K562 (cell line): Measurements from ENCODE around the gene BBOX1. TPM values are rescaled to one million over a fixed set of nuclear protein-coding genes. Genes with fewer than 3 reads are reported as not detected.

Experiments used
- ATAC-seq: fragments of 200-7000 bp; cut with Tn5 transposase; 3 replicates; pipeline ENCODE4 v1.9.1; 2020; ENCODE audit warnings: moderate library complexity
- BruUV-seq: library from RNA; stranded (reverse); fragments of 400-500 nt; replicated peaks from 2 replicates; lab custom pipeline; 2021; lab: Mats Ljungman, UMichigan
- CTCF ChIA-PET: fragments of 300-600 bp; formaldehyde crosslinking; extraction: SDS; loops from one replicate; lab custom pipeline; 2021; ENCODE audit warnings: low intra/inter-chr PET ratio; lab: Yijun Ruan, JAX
- POLR2A ChIA-PET: fragments of 300-600, 350-650 bp; sonication (Branson Sonifier 250); formaldehyde crosslinking; extraction: SDS; loops from one replicate; lab custom pipeline; 2021; ENCODE audit warnings: antibody characterized with exemption, inconsistent platforms; lab: Yijun Ruan, JAX
- DNase-seq, 4 experiments: peaks; one replicate each; pipeline versions ENCODE4 v3.0.0 to v3.0.0-alpha.2; 2011 to 2018; ENCODE audit warnings: low spot score in 3 of 4, mixed read lengths in 3 of 4; ENCODE audit errors: extremely low read depth in 1 of 4
- FAIRE-seq: peaks from 2 replicates; lab custom pipeline; 2011; peaks lifted over from hg19 to GRCh38; lab: Jason Lieb, UNC
- H2AFZ ChIP-seq: 2 replicates; pipeline ENCODE4 v1.6.0; 2011; ENCODE audit warnings: low read depth, low read length, control low read depth, inconsistent platforms
- H3K27ac ChIP-seq: fragments of 200-600 bp; 3 replicates; pipeline ENCODE4 v1.8.0; 2011; ENCODE audit warnings: low read depth, mild to moderate bottlenecking, control low read depth, inconsistent platforms, low read length, moderate library complexity, mixed read lengths; ENCODE audit errors: extremely low read depth
- H3K27me3 ChIP-seq, 2 experiments: fragments of 300-600 bp in 1 of 2; 2 replicates in 1 of 2; 3 replicates in 1 of 2; pipeline versions ENCODE4 v1.6.0 to v1.8.0; 2011; ENCODE audit warnings: inconsistent platforms in 2 of 2, low read length in 2 of 2, mild to moderate bottlenecking in 1 of 2, mixed read lengths in 1 of 2, moderate library complexity in 1 of 2; ENCODE audit not compliant: control insufficient read depth in 2 of 2, insufficient read depth in 2 of 2
- H3K36me3 ChIP-seq: fragments of 300-600 bp; 3 replicates; pipeline ENCODE4 v1.8.0; 2011; ENCODE audit warnings: mild to moderate bottlenecking, low read length, inconsistent platforms; ENCODE audit not compliant: control insufficient read depth, insufficient read depth
- H3K4me1 ChIP-seq, 2 experiments: fragments of 200-600 bp in 1 of 2; replicated peaks in 1 of 2; 2 replicates in 1 of 2; 3 replicates in 1 of 2; pipeline versions ENCODE4 v1.5.1 to v1.8.0; 2011; ENCODE audit warnings: inconsistent platforms in 2 of 2, low read length in 2 of 2, mild to moderate bottlenecking in 1 of 2, mixed read lengths in 1 of 2, moderate library complexity in 1 of 2; ENCODE audit not compliant: control insufficient read depth in 2 of 2, insufficient read depth in 2 of 2
- H3K4me2 ChIP-seq: 2 replicates; pipeline ENCODE4 v1.6.1; 2011; ENCODE audit warnings: low read length, control low read depth, inconsistent platforms, mixed read lengths; ENCODE audit not compliant: insufficient read depth
- H3K4me3 ChIP-seq: fragments of 200-600 bp; sonication (generic), shearing (Covaris generic); 2 replicates; pipeline ENCODE4 v1.5.1; 2016; ENCODE audit warnings: control low read depth, inconsistent platforms
- H3K79me2 ChIP-seq: fragments of 200-600 bp; 3 replicates; pipeline ENCODE4 v1.8.0; 2011; ENCODE audit warnings: low read length, inconsistent platforms; ENCODE audit not compliant: control insufficient read depth, insufficient read depth
- H3K9ac ChIP-seq, 2 experiments: 2 replicates each; pipeline versions ENCODE4 v1.6.0 to v1.6.1; 2011; ENCODE audit warnings: low read depth in 2 of 2, low read length in 2 of 2, control low read depth in 1 of 2, inconsistent platforms in 1 of 2, mild to moderate bottlenecking in 1 of 2, mixed read lengths in 1 of 2; ENCODE audit not compliant: insufficient read depth in 1 of 2
- H3K9me1 ChIP-seq: one replicate; pipeline ENCODE4 v1.6.0; 2011; ENCODE audit warnings: inconsistent platforms, mild to moderate bottlenecking, low read length, moderate library complexity; ENCODE audit not compliant: control insufficient read depth, insufficient read depth
- H3K9me3 ChIP-seq: replicated peaks from 2 replicates; pipeline ENCODE4 v1.5.1; 2011; ENCODE audit warnings: low read depth, low read length, inconsistent platforms; ENCODE audit not compliant: control insufficient read depth, insufficient read depth
- H4K20me1 ChIP-seq: replicated peaks from 2 replicates; pipeline ENCODE4 v1.6.1; 2011; ENCODE audit warnings: low read length, inconsistent platforms, mixed read lengths; ENCODE audit not compliant: control insufficient read depth, insufficient read depth
- CBX8 ChIP-seq: fragments of 200-600 bp; sonication (generic); IDR thresholded peaks from 2 replicates; pipeline ENCODE4 v1.6.1; 2012; ENCODE audit warnings: borderline replicate concordance, mixed run types, low read depth, mild to moderate bottlenecking, moderate library complexity, mixed read lengths, low read length, control low read depth, inconsistent platforms; ENCODE audit not compliant: poor library complexity, severe bottlenecking; ENCODE audit errors: extremely low read depth
- EGR1 ChIP-seq: fragments of 450-650 bp; conservative IDR thresholded peaks from 2 replicates; pipeline ENCODE4 v1.6.1; 2017; ENCODE audit warnings: mild to moderate bottlenecking
- ESRRB ChIP-seq: fragments of 250-450 bp; sonication (Bioruptor Pico); IDR thresholded peaks from 2 replicates; pipeline ENCODE4 v1.5.0; 2020; ENCODE audit warnings: mild to moderate bottlenecking, moderate library complexity, borderline replicate concordance
- ETV6 ChIP-seq, 3 experiments: fragments of 150-350 bp in 1 of 3; sonication (generic) in 1 of 3; formaldehyde crosslinking in 1 of 3; IDR thresholded peaks; 2 replicates each; pipeline versions ENCODE4 v1.6.1 to v1.8.0; 2014 to 2022; ENCODE audit warnings: borderline replicate concordance in 2 of 3, low read depth in 2 of 3, antibody characterized with exemption in 1 of 3, low read length in 1 of 3, mild to moderate bottlenecking in 1 of 3, missing genetic modification reagents in 1 of 3
- GTF3C2 ChIP-seq: IDR thresholded peaks from 3 replicates; pipeline ENCODE4 v1.6.1; 2011; ENCODE audit warnings: borderline replicate concordance, mild to moderate bottlenecking, moderate library complexity; ENCODE audit not compliant: insufficient read length; ENCODE audit errors: extremely low read depth
- HDAC8 ChIP-seq: fragments of 450-650 bp; IDR thresholded peaks from 2 replicates; pipeline ENCODE4 v1.6.1; 2016; ENCODE audit warnings: mild to moderate bottlenecking, missing genetic modification characterization, moderate library complexity, missing compliant biosample characterization
- NFIX ChIP-seq: fragments of 250-450 bp; sonication (Bioruptor Pico); IDR thresholded peaks from 2 replicates; pipeline ENCODE4 v1.4.0; 2020; ENCODE audit warnings: low read depth, mild to moderate bottlenecking, moderate library complexity
- WGBS: fragments of 100-300 bp; shearing (Covaris generic); methylation state at CpG from one replicate; pipeline ENCODE4 v1.1.6; 2016; ENCODE audit warnings: low coverage, mixed read lengths; ENCODE audit not compliant: insufficient coverage; ENCODE audit errors: missing lambda C conversion rate; 5-methylcytosine and 5-hydroxymethylcytosine counted together
- in situ Hi-C: fragments of 300-500 bp; cut with MboI; formaldehyde crosslinking; loops from 4 replicates; pipeline ENCODE4 v1.15.0; 2018; ENCODE audit warnings: inconsistent platforms, mixed read lengths
- intact Hi-C: fragments of 100-400 bp; cut with micrococcal nuclease; formaldehyde crosslinking; loops from 2 replicates; pipeline ENCODE4 v1.14.2; 2022
- polyA plus RNA-seq, 8 experiments: library from polyadenylated mRNA; depleted of rRNA in 4 of 8; stranded (reverse) in 5 of 8; unstranded in 3 of 8; fragments of >200 nt; fragmentation: Nextera tagmentation in 2 of 8; fragmentation: Illumina TruSeq in 1 of 8; extraction: Ambion mirVana in 2 of 8; extraction: Trizol in 1 of 8; gene quantifications; 2 replicates each; pipeline versions ENCODE4 v1.2.1 to v1.2.3, GENCODE V29; 2011 to 2014; ENCODE audit warnings: inconsistent platforms in 1 of 8, missing spikeins in 1 of 8
- total RNA-seq, 7 experiments: library from RNA; depleted of rRNA in 6 of 7; stranded (reverse); fragments of >200 nt in 6 of 7; fragmentation: Illumina TruSeq in 2 of 7; extraction: Trizol in 2 of 7; gene quantifications; 2 replicates each; pipeline versions ENCODE4 v1.2.1 to v1.2.3, GENCODE V29; 2011 to 2021; ENCODE audit warnings: low replicate concordance in 1 of 7

The BBOX1 gene
- total and polyA plus RNA-seq, 9 of the 15 experiments (the other 6 are each of a cell fraction or from before 2014, with no cell fraction given) = not detected

GRCh38 chr11:26995701-26996460, 44.7 kb upstream of the BBOX1 start:
- CTCF ChIA-PET = no interaction called here
- BruUV-seq = no TSS peak
- in situ Hi-C loops = no loop called here

GRCh38 chr11:26997378-26997777, 43.2 kb upstream of the BBOX1 start:
- no peak for FAIRE-seq
- intact Hi-C loops = no loop called here
- Histone ChIP-seq H3K9me3 (no peaks in the 10 kb centered on the region), H3K79me2 (no peaks in the 10 kb centered on the region), H3K27ac (no peak overlapping the region), H3K4me3 (no peak overlapping the region)
- DNase-seq = no peak
- WGBS = 0% methylated on average over 2 of the region's 2 CpGs
- TF ChIP-seq GTF3C2 (no peak), NFIX (no peak), EGR1 (no peak), ESRRB (CRISPR knock-in tag) (no peak), CBX8 (no peak), HDAC8 (tag) (no peak)
- TF ChIP-seq, all 486 proteins: peak for 0
- POLR2A ChIA-PET = no interaction called here
- no peak overlapping the region for H3K4me2 ChIP-seq
- H3K36me3 ChIP-seq = no peaks in the 10 kb centered on the region
- ATAC-seq = no peak
- H3K27me3 ChIP-seq = no peaks in the 10 kb centered on the region
- CTCF ChIA-PET = no interaction called here
- H4K20me1 ChIP-seq = no peaks in the 10 kb centered on the region
- H2AFZ ChIP-seq = no peak overlapping the region
- H3K4me1 ChIP-seq = no peaks in the 10 kb centered on the region
- BruUV-seq = no TSS peak
- no peak overlapping the region for H3K9ac ChIP-seq
- in situ Hi-C loops = no loop called here
- no peaks in the 10 kb centered on the region for H3K9me1 ChIP-seq

More at GRCh38 chr11:26995701-26996460, 44.7 kb upstream of the BBOX1 start:
- WGBS = 0% methylated on average over 1 of the region's 1 CpG
- Histone ChIP-seq H3K27me3 (no peaks in the 10 kb centered on the region), H3K9me1 (no peaks in the 10 kb centered on the region), H3K79me2 (no peaks in the 10 kb centered on the region), H3K4me3 (no peak overlapping the region), H3K9ac (no peak overlapping the region), H3K4me2 (no peak overlapping the region), H2AFZ (no peak overlapping the region), H3K9me3 (no peaks in the 10 kb centered on the region), H4K20me1 (no peaks in the 10 kb centered on the region), H3K4me1 (no peaks in the 10 kb centered on the region), H3K36me3 (no peaks in the 10 kb centered on the region), H3K27ac (no peak overlapping the region)
- no peak for FAIRE-seq
- no peak for ATAC-seq
- DNase-seq = no peak
- TF ChIP-seq ETV6 (IDR thresholded peaks at IDR 0.05; ENCODE audit: borderline replicate concordance in 1 of 2, low read depth in 2 of 2, low read length in 1 of 2) = no peak
- no peak for TF ChIP-seq ETV6 (CRISPR knock-in tag; IDR thresholded peaks at IDR 0.05; ENCODE audit: borderline replicate concordance)
- POLR2A ChIA-PET = no interaction called here
- intact Hi-C loops = no loop called here
